Measurements from ENCODE around the gene CCDC86.

The CCDC86 gene

DNA sequence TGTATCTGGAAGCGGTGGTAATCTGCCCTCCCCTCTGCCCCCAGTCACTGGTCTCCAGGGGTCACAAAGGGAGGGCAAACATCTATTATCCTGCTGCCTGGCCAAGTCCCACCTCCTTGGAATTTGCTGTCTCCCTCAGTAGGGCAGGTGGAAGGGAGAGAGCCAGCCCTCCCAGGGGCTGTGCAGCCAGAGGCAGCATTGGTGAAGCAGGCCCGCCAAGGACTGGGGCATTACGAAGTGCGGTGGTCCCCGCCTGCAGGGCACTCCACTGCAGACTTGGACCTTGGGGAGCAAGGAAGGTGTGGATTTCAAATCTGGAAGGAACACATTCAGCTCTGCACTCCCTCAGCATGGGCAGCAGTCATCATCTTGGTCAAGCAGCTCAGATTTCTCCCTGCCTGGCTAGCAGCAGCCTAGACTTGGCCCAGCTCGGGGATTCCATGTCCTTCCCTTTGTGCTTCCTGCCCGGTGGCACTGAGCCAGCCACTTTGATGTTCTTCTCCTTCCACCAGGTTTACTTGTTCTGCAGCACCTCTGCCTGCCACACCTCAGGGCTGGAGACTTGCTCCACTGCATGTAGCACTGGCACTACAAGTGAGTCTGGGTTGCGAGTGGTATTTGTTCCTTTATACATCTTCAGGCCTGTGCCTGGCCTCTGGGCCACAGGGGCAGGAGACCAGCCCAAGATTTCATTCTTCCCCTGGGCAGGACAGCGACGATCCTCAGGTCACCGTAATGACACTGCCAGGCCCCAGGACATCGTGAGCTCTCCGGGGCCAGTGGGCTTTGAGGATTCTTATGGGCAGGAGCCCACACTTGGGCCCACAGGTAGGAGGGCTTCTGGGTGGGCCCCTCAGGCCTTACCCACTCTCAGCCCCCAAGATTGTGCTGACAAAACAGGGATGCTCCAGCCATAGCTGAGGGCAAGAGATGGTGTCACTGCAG lies 32.8 kb downstream of the CCDC86 start:
- H3K79me2 ChIP-seq: peaks cover 6% of the 10 kb centered on the region
- peak overlapping the region; percentile 99 for H3K27ac ChIP-seq
- H3K9ac ChIP-seq: peak overlapping the region; percentile 6
- peaks cover 66% of the 10 kb centered on the region for H3K4me1 ChIP-seq
- no peaks in the 10 kb centered on the region for H3K9me3 ChIP-seq (ENCODE audit: control insufficient read depth, low read length)
- H3K36me3 ChIP-seq (ENCODE audit: control insufficient read depth, insufficient read depth, low read length): no peaks in the 10 kb centered on the region
- H3K4me2 ChIP-seq (ENCODE audit: low read length): no peak overlapping the region
- H3K4me3 ChIP-seq (ENCODE audit: low read depth, low read length): no peak overlapping the region
- TF ChIP-seq, protein P1, sequence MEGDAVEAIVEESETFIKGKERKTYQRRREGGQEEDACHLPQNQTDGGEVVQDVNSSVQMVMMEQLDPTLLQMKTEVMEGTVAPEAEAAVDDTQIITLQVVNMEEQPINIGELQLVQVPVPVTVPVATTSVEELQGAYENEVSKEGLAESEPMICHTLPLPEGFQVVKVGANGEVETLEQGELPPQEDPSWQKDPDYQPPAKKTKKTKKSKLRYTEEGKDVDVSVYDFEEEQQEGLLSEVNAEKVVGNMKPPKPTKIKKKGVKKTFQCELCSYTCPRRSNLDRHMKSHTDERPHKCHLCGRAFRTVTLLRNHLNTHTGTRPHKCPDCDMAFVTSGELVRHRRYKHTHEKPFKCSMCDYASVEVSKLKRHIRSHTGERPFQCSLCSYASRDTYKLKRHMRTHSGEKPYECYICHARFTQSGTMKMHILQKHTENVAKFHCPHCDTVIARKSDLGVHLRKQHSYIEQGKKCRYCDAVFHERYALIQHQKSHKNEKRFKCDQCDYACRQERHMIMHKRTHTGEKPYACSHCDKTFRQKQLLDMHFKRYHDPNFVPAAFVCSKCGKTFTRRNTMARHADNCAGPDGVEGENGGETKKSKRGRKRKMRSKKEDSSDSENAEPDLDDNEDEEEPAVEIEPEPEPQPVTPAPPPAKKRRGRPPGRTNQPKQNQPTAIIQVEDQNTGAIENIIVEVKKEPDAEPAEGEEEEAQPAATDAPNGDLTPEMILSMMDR (IDR thresholded peaks at IDR 0.05): no peak
- no peaks in the 10 kb centered on the region for H3K27me3 ChIP-seq (ENCODE audit: control insufficient read depth, insufficient read depth, low read length)
- no peak overlapping the region for H2AFZ ChIP-seq

DNA sequence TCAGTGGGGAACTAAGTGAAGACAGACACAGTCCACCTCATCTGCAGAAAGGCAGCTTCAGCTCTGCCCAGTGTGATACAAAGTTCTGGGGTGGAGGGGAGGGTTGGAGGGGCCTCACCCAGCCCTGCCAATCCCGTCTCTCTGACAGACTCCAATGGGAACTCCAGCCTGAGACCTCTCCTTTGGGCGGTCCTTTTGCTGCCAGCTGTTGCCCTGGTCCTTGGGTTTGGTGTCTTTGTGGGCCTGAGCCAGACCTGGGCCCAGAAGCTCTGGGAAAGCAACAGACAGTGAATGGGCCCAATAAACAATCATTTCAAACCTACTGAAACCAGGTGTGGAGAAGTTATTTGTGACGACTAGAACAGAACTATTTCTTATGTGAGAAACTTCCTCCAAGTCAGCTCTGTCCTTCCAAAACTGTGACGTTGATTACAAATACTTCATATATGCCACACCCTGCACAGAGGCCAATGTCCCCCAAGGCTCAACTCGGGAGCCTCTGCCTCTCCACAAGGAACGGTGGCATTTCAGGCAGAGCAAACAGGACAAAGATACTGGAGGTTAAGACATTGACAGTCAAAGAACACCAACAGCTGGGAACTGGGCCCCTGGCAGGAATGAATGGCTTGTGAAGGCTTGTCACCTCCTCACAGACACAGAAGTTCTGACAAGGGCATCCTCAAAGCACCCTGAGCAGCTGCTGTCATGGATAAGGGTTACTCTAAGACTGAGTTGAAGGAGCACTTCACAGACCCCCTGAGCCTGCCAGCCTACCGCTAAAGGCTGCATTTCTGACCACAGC lies 33.7 kb downstream of the CCDC86 start:
- H3K36me3 ChIP-seq (ENCODE audit: control insufficient read depth, insufficient read depth, low read length): no peaks in the 10 kb centered on the region
- peak overlapping the region; percentile 99 for H3K27ac ChIP-seq

DNA sequence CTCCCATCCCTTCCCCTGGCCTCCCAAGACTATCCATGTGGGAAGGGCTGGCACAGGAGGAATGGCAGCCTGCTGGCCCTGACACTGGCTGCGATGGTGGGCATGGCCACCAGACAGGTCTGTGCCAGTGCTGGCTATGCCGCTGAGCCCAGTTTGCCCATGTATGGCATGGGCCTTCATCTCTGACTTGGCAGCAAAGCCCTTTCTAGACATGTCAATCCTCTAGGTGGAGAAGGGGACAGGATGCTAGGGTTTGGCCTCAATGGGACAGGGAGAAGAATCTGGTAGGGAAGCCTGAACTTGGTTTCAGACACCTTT lies 34.2 kb downstream of the CCDC86 start:
- H3K79me2 ChIP-seq: peaks cover 6% of the 10 kb centered on the region
- no peak overlapping the region for H3K4me2 ChIP-seq (ENCODE audit: low read length)
- H3K4me3 ChIP-seq (ENCODE audit: low read depth, low read length): no peak overlapping the region
- H3K36me3 ChIP-seq (ENCODE audit: control insufficient read depth, insufficient read depth, low read length): no peaks in the 10 kb centered on the region
- peaks cover 72% of the 10 kb centered on the region for H3K4me1 ChIP-seq
- peak overlapping the region; percentile 99 for H3K27ac ChIP-seq
- no peak overlapping the region for H2AFZ ChIP-seq
- TF ChIP-seq, protein P1 (IDR thresholded peaks at IDR 0.05): no peak
- H3K9me3 ChIP-seq (ENCODE audit: control insufficient read depth, low read length): no peaks in the 10 kb centered on the region
- no peak overlapping the region for H3K9ac ChIP-seq
- H3K27me3 ChIP-seq (ENCODE audit: control insufficient read depth, insufficient read depth, low read length): no peaks in the 10 kb centered on the region

More for the DNA sequence above, 33.7 kb downstream of the CCDC86 start:
- TF ChIP-seq, protein P1 (IDR thresholded peaks at IDR 0.05): no peak
- H3K79me2 ChIP-seq: peaks cover 6% of the 10 kb centered on the region
- H3K9ac ChIP-seq: no peak overlapping the region
- no peak overlapping the region for H3K4me2 ChIP-seq (ENCODE audit: low read length)
- peaks cover 72% of the 10 kb centered on the region for H3K4me1 ChIP-seq
- H2AFZ ChIP-seq: no peak overlapping the region
- H3K27me3 ChIP-seq (ENCODE audit: control insufficient read depth, insufficient read depth, low read length): no peaks in the 10 kb centered on the region
- no peaks in the 10 kb centered on the region for H3K9me3 ChIP-seq (ENCODE audit: control insufficient read depth, low read length)
- no peak overlapping the region for H3K4me3 ChIP-seq (ENCODE audit: low read depth, low read length)

DNA sequence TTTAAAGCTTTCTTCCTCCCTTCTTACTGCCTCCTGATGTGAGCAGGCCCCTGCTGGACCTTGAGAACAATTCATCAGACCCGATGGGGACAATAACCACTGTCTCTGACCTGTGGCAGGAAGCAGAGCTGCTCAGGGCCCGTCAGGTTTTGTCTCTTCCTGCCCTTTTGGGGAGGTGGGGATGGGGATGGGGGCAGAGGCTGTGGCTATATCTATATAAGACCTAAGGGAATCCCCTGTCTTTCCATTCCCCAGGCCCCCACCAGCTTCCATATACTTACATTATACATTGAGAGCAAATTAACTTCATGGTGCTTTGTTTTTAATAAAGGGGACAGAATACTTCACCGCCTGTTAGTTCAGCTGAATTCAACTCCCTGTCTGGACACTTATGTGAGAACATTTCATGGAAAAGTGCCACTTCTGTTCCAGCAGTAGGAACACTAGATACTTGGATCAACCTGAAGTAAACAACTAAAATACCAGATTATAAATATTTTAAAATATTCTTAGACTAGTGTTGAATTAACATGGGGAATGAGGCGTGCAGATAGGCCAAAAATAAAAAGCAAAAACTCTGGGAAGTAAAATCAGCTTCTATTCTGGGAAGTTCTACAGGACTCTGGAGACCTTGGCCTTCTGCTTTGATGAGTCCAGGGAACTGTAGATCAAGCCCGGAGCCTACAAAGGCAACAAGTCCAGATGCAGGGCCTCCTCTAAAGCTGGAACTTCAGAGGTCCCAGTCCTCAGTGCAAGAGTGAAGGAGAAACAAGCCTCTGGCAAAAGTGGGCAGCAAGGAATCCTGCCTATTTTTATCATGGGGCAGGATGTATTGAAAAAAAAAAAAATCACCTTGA lies 36.6 kb downstream of the CCDC86 start:
- no peaks in the 10 kb centered on the region for H3K9me3 ChIP-seq (ENCODE audit: control insufficient read depth, low read length)
- H3K4me3 ChIP-seq (ENCODE audit: low read depth, low read length): no peak overlapping the region
- H3K9ac ChIP-seq: no peak overlapping the region
- H3K27ac ChIP-seq: peak overlapping the region; percentile 99
- H3K4me2 ChIP-seq (ENCODE audit: low read length): no peak overlapping the region
- H3K79me2 ChIP-seq: peaks cover 6% of the 10 kb centered on the region
- peaks cover 53% of the 10 kb centered on the region for H3K4me1 ChIP-seq
- H3K27me3 ChIP-seq (ENCODE audit: control insufficient read depth, insufficient read depth, low read length): no peaks in the 10 kb centered on the region
- TF ChIP-seq, protein P1 (IDR thresholded peaks at IDR 0.05): no peak
- H2AFZ ChIP-seq: no peak overlapping the region
- H3K36me3 ChIP-seq (ENCODE audit: control insufficient read depth, insufficient read depth, low read length): no peaks in the 10 kb centered on the region

Data from parathyroid adenoma (tissue), 2 donors.